B cell (primary cell): ENCODE data around the gene CRYM.

Source experiments
- EZH2 ChIP-seq: IDR thresholded peaks from 2 replicates; pipeline ENCODE4 v1.6.1; 2012; ENCODE audit warnings: borderline replicate concordance, low read depth, mild to moderate bottlenecking, moderate library complexity, low read length; ENCODE audit not compliant: insufficient read depth, poor library complexity, severe bottlenecking
- TF ChIP-seq, protein P1 (sequence below): fragments of 200-600 bp; IDR thresholded peaks from one replicate; pipeline ENCODE4 v1.8.0; 2022; ENCODE audit warnings: antibody characterized with exemption, mild to moderate bottlenecking

DNA sequence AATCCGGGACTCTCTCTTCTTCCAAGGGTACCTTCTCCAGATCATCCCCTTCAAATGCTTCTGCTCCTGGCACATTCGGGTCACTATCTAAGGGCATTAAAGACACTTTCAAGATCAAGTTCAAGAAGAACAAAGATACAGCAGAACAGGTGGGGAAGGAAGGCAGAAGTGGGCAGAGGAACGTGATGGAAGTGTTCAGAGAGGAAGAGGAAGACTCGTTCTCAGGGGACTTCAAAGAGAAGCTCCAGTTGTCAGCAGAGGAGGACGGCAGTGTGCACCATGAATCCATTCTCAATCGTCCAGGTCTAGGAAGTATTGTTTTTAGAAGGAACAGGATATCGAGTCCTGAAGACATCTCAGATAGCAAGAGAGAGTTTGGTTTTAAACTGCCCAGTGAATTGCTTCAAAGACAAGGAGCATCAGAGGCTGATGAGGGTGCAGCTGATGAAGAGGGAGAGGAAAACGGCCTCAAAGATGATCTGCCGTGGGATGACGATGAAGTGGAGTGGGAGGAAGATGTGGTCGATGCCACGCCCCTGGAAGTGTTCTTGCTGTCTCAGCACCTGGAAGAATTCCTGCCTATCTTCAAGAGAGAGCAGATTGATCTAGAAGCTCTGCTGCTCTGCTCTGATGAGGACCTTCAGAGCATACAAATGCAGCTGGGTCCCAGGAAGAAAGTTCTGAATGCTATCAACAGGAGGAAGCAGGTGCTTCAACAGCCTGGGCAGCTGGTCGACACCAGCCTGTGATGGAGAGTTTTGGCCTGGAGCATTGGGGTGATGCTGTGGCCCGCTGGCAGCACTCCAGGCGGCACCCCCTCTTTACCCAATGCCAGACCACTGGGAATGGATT lies 27.8 kb downstream of the CRYM start:
- TF ChIP-seq, protein P1, sequence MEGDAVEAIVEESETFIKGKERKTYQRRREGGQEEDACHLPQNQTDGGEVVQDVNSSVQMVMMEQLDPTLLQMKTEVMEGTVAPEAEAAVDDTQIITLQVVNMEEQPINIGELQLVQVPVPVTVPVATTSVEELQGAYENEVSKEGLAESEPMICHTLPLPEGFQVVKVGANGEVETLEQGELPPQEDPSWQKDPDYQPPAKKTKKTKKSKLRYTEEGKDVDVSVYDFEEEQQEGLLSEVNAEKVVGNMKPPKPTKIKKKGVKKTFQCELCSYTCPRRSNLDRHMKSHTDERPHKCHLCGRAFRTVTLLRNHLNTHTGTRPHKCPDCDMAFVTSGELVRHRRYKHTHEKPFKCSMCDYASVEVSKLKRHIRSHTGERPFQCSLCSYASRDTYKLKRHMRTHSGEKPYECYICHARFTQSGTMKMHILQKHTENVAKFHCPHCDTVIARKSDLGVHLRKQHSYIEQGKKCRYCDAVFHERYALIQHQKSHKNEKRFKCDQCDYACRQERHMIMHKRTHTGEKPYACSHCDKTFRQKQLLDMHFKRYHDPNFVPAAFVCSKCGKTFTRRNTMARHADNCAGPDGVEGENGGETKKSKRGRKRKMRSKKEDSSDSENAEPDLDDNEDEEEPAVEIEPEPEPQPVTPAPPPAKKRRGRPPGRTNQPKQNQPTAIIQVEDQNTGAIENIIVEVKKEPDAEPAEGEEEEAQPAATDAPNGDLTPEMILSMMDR = no peak
- TF ChIP-seq EZH2 = no peak
